Testis (tissue), 3 donors: ENCODE measurements around the gene MBOAT7. TPM values are rescaled to one million over a fixed set of nuclear protein-coding genes. Genes with fewer than 3 reads are reported as not detected.

Experiments used
- DNase-seq: peaks from one replicate; pipeline ENCODE4 v3.0.0-alpha.2; 2019
- H3K27ac ChIP-seq, 2 donors: fragments of 200-600 bp; sonication (generic); one replicate each; pipeline ENCODE4 v1.5.1; 2019
- H3K27me3 ChIP-seq: fragments of 200-600 bp; sonication (generic); one replicate; pipeline ENCODE4 v1.5.1; 2019
- H3K36me3 ChIP-seq: fragments of 200-600 bp; sonication (generic); one replicate; pipeline ENCODE4 v1.5.1; 2017; ENCODE audit warnings: low read depth; ENCODE audit errors: missing control alignments
- H3K4me1 ChIP-seq: fragments of 200-600 bp; sonication (generic); one replicate; pipeline ENCODE4 v1.5.1; 2019
- H3K4me3 ChIP-seq, 2 donors: fragments of 200-600 bp; sonication (generic); one replicate each; pipeline ENCODE4 v1.5.1; 2017 to 2019
- H3K9me3 ChIP-seq: fragments of 200-600 bp; sonication (generic); one replicate; pipeline ENCODE4 v1.5.1; 2017
- POLR2A ChIP-seq: fragments of 450-650 bp; IDR thresholded peaks from one replicate; pipeline ENCODE4 v1.6.1; 2017; ENCODE audit warnings: antibody characterized with exemption, mild to moderate bottlenecking, moderate library complexity
- WGBS, 2 donors: methylation state at CpG; one replicate each; pipeline ENCODE4 v1.1.5; 2018; 5-methylcytosine and 5-hydroxymethylcytosine counted together
- intact Hi-C: fragments of 100-400 bp; cut with DNase I; formaldehyde crosslinking; loops from one replicate; pipeline ENCODE4 v1.15.1; 2023; ENCODE audit warnings: low total_unique reads
- polyA plus RNA-seq: library from polyadenylated mRNA; stranded (reverse); fragments of 350-450 nt; fragmentation: Illumina TruSeq; extraction: RNeasy Lipid Tissue Mini Kit (QIAGEN cat#74804); gene quantifications from one replicate; pipeline ENCODE4 v1.2.3, GENCODE V29; 2014; ENCODE audit warnings: low read depth, low replicate concordance; ENCODE audit not compliant: insufficient read depth
- total RNA-seq, 2 donors: library from RNA; depleted of rRNA; stranded (reverse); fragments of >200 nt; gene quantifications; one replicate each; pipeline ENCODE4 v1.2.3, GENCODE V29; 2016
- TF ChIP-seq, protein P1 (sequence below), 3 experiments: fragments of 450-650 bp in 2 of 3; fragments of 200-600 bp in 1 of 3; sonication (generic) in 1 of 3; IDR thresholded peaks; one replicate each; pipeline ENCODE4 v1.5.1; 2016 to 2019; ENCODE audit warnings: antibody characterized with exemption in 3 of 3, mild to moderate bottlenecking in 2 of 3, moderate library complexity in 1 of 3

Gene MBOAT7
- total and polyA plus RNA-seq, 3 donors from 2014 or later, result 218 to 482 (median 479) TPM

DNA sequence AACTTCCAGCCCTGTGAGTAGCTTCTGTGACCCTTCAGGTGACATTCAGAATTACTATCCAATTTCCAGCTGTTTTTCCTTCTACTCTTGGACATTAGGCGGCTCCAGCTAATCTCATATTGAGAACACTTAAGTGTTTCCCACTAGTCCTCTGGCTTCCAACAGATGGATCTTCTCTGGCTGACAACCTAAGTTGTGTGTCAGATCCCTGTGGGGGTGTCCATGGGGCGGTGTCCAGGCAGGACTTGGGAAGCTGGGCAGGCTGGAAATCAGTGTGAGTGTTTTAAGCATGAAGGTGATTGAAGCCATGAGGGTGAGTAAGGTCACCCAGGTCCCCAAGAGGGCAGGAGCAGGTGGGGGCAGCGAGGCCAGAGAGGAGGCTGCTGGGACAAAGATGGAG is 41.7 kb downstream of the MBOAT7 start:
- no peaks in the 10 kb centered on the region for H3K9me3 ChIP-seq

DNA sequence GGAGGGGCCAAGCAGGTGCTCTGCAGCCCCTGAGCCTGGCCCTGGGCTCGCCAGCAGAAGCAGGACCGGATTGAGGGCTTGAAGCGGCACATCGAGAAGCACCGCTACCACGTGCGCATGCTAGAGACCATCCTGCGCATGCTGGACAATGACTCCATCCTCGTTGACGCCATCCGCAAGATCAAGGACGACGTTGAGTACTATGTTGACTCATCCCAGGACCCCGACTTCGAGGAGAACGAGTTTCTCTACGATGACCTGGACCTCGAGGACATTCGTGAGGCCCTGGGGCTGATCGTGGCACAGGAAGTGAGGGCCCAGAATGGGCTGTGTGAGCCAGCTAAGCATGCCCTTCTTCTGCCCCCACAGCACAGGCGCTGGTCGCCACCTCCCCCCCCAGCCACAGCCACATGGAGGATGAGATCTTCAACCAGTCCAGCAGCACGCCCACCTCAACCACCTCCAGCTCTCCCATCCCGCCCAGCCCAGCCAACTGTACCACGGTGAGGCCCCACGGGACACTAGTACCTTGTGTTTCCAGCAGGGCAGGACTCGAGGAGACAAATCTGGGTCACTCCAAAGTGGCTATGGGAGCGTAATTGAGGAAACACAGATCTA is 43.7 kb downstream of the MBOAT7 start:
- no peak for DNase-seq
- H3K4me3 ChIP-seq, result no peak overlapping the region
- WGBS, 2 donors, result 89 to 92% methylated on average over 14 to 28 of the region's 28 CpGs
- intact Hi-C loops, result no loop called here
- H3K36me3 ChIP-seq, result no peaks in the 10 kb centered on the region
- H3K9me3 ChIP-seq, result no peaks in the 10 kb centered on the region
- no peak for TF ChIP-seq POLR2A
- TF ChIP-seq, protein P1, sequence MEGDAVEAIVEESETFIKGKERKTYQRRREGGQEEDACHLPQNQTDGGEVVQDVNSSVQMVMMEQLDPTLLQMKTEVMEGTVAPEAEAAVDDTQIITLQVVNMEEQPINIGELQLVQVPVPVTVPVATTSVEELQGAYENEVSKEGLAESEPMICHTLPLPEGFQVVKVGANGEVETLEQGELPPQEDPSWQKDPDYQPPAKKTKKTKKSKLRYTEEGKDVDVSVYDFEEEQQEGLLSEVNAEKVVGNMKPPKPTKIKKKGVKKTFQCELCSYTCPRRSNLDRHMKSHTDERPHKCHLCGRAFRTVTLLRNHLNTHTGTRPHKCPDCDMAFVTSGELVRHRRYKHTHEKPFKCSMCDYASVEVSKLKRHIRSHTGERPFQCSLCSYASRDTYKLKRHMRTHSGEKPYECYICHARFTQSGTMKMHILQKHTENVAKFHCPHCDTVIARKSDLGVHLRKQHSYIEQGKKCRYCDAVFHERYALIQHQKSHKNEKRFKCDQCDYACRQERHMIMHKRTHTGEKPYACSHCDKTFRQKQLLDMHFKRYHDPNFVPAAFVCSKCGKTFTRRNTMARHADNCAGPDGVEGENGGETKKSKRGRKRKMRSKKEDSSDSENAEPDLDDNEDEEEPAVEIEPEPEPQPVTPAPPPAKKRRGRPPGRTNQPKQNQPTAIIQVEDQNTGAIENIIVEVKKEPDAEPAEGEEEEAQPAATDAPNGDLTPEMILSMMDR (IDR thresholded peaks at IDR 0.05), result no peak
- H3K27me3 ChIP-seq, result no peaks in the 10 kb centered on the region
- no peak overlapping the region for H3K27ac ChIP-seq
- no peaks in the 10 kb centered on the region for H3K4me1 ChIP-seq

More for the DNA sequence above, 41.7 kb downstream of the MBOAT7 start:
- no peak for DNase-seq
- TF ChIP-seq POLR2A, result no peak
- TF ChIP-seq, protein P1 (IDR thresholded peaks at IDR 0.05), result no peak
- 54 to 56% methylated on average over 2 to 3 of the region's 3 CpGs for WGBS, 2 donors
- Histone ChIP-seq H3K27ac (no peak overlapping the region), H3K36me3 (no peaks in the 10 kb centered on the region), H3K4me1 (no peaks in the 10 kb centered on the region), H3K27me3 (no peaks in the 10 kb centered on the region), H3K4me3 (no peak overlapping the region)
- intact Hi-C loops, result no loop called here

DNA sequence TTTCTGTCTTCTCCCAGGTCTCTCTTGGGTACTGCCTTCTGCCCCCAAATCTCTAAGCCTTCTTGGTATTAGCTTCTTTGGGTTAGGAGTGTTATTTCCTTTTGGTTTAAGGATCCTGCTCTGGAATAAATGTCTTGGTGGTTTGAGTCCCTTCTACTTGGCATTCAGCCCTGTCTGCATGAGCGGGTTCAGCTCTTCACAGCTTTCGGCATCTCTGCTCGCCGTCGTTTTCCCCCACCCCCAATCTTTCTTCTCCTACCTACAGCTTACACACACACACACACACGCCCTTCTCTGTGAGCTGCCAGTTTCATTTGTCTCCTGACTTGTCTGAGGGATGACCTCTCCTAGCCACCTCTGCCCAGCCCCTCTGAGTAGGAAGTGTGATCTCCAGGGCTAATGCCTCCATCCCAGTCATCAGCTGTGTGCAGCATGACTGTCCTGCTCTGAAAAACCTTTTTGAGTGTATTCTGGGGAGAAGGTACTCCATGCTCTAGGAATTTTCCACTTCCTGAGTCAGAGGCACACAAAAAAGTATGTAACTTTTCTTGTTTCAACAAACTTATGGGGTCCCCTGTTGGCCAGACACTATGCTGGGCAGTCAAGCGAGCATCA is 47.1 kb downstream of the MBOAT7 start:
- H3K27me3 ChIP-seq, result no peaks in the 10 kb centered on the region
- no peak for DNase-seq
- H3K4me1 ChIP-seq, result peaks cover 12% of the 10 kb centered on the region
- intact Hi-C loops, result no loop called here
- WGBS, 2 donors, result 86 to 90% methylated on average over 6 to 7 of the region's 7 CpGs
- H3K9me3 ChIP-seq, result no peaks in the 10 kb centered on the region
- no peak overlapping the region for H3K27ac ChIP-seq
- no peaks in the 10 kb centered on the region for H3K36me3 ChIP-seq
- no peak overlapping the region for H3K4me3 ChIP-seq
- TF ChIP-seq, protein P1 (IDR thresholded peaks at IDR 0.05), result no peak
- no peak for TF ChIP-seq POLR2A

DNA sequence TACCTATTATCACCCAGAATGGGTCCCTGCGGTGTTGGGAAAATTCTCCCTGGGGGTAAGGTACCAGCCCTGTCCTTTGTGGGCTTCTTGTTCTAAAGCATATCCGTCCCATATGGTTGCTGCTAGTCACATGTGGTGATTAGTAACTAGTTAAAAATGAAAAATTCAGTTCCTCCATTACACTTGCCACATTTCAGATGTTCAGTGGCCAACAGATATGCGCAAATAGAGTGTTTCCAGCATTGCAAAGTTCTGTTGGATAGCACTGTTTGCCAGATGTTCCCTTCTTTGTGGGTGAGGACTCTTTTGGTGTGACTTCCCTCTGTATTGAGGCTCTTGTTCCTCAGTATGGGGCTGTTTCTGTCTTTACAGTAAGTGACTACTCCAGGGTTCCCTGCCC is 48.0 kb downstream of the MBOAT7 start:
- TF ChIP-seq POLR2A, result no peak
- TF ChIP-seq, protein P1 (IDR thresholded peaks at IDR 0.05), result no peak
- Histone ChIP-seq H3K4me3 (no peak overlapping the region), H3K36me3 (no peaks in the 10 kb centered on the region), H3K9me3 (no peaks in the 10 kb centered on the region), H3K27me3 (no peaks in the 10 kb centered on the region), H3K27ac (no peak overlapping the region), H3K4me1 (peaks cover 13% of the 10 kb centered on the region)
- intact Hi-C loops, result no loop called here
- 87 to 91% methylated on average over 3 of the region's 3 CpGs for WGBS, 2 donors
- DNase-seq, result no peak
